HepG2 (cell line): ENCODE data around the gene CCDC170. TPM values are rescaled to one million over a fixed set of nuclear protein-coding genes. Genes with fewer than 3 reads are reported as not detected.

Source experiments
- CHD2 ChIP-seq: IDR thresholded peaks from 2 replicates; pipeline ENCODE4 v1.6.1; 2011; ENCODE audit warnings: low read depth, low read length, improper control_type of control experiment
- HMG20B ChIP-seq: conservative IDR thresholded peaks from 2 replicates; pipeline ENCODE4 v1.6.1; 2016; ENCODE audit warnings: missing genetic modification reagents, missing compliant biosample characterization
- IRX3 ChIP-seq: sonication (generic); formaldehyde crosslinking; IDR thresholded peaks from 2 replicates; pipeline ENCODE4 v1.8.1; 2023; ENCODE audit warnings: mild to moderate bottlenecking, low read depth, missing genetic modification reagents, borderline replicate concordance
- JUND ChIP-seq: sonication (generic); formaldehyde crosslinking; IDR thresholded peaks from 2 replicates; pipeline ENCODE4 v1.8.0; 2022; ENCODE audit warnings: mild to moderate bottlenecking, missing genetic modification reagents
- SMYD3 ChIP-seq: sonication (generic); formaldehyde crosslinking; IDR thresholded peaks from 2 replicates; pipeline ENCODE4 v1.8.1; 2023; ENCODE audit warnings: mild to moderate bottlenecking, missing genetic modification reagents
- ZFP36L1 ChIP-seq: sonication (generic); formaldehyde crosslinking; IDR thresholded peaks from 2 replicates; pipeline ENCODE4 v1.8.0; 2022; ENCODE audit warnings: mild to moderate bottlenecking, missing genetic modification reagents, moderate library complexity
- ZNF10 ChIP-seq: sonication (generic); formaldehyde crosslinking; IDR thresholded peaks from 2 replicates; pipeline ENCODE4 v1.4.0; 2020; ENCODE audit warnings: mild to moderate bottlenecking, low read depth, missing genetic modification reagents, borderline replicate concordance
- ZNF143 ChIP-seq: sonication (generic); formaldehyde crosslinking; IDR thresholded peaks from 2 replicates; pipeline ENCODE4 v1.4.0; 2020; ENCODE audit warnings: missing genetic modification reagents
- ZNF263 ChIP-seq: sonication (generic); formaldehyde crosslinking; IDR thresholded peaks from 2 replicates; pipeline ENCODE4 v1.4.0; 2020; ENCODE audit warnings: missing genetic modification reagents
- ZNF337 ChIP-seq: sonication (generic); formaldehyde crosslinking; IDR thresholded peaks from 2 replicates; pipeline ENCODE4 v1.5.1; 2020; ENCODE audit warnings: missing genetic modification reagents, low read depth, mild to moderate bottlenecking, borderline replicate concordance
- polyA plus RNA-seq, 8 experiments: library from polyadenylated mRNA; depleted of rRNA in 3 of 8; stranded (reverse) in 7 of 8; unstranded in 1 of 8; fragments of >200 nt; fragmentation: Illumina TruSeq in 4 of 8; extraction: Trizol in 4 of 8; gene quantifications; 2 replicates each; pipeline versions ENCODE4 v1.2.1 to v1.2.3, GENCODE V29; 2011 to 2016; ENCODE audit warnings: low read depth in 4 of 8, missing spikeins in 1 of 8, mixed read lengths in 1 of 8; ENCODE audit not compliant: insufficient read depth in 1 of 8
- total RNA-seq, 5 experiments: library from RNA; depleted of rRNA; stranded (reverse); fragments of >200 nt; fragmentation: Illumina TruSeq; extraction: Trizol; gene quantifications; 2 replicates each; pipeline ENCODE4 v1.2.3, GENCODE V29; 2016; ENCODE audit warnings: low read depth in 1 of 5
- TF ChIP-seq, protein P1 (sequence below): sonication (generic); formaldehyde crosslinking; IDR thresholded peaks from one replicate; pipeline ENCODE4 v1.5.1; 2020; ENCODE audit warnings: mild to moderate bottlenecking, missing genetic modification reagents; ENCODE audit errors: not compliant biosample characterization
- TF ChIP-seq, protein P2 (sequence below): sonication (generic); formaldehyde crosslinking; IDR thresholded peaks from 2 replicates; pipeline ENCODE4 v1.5.1; 2020; ENCODE audit warnings: mild to moderate bottlenecking, missing genetic modification reagents, borderline replicate concordance
- TF ChIP-seq, protein P3 (sequence below): sonication (generic); formaldehyde crosslinking; IDR thresholded peaks from 2 replicates; pipeline ENCODE4 v1.9.0; 2021; ENCODE audit warnings: missing genetic modification reagents, borderline replicate concordance
- TF ChIP-seq, protein P4 (sequence below): fragments of 450-650 bp; IDR thresholded peaks from 2 replicates; pipeline ENCODE4 v1.6.1; 2016
- TF ChIP-seq, protein P5 (sequence below): sonication (generic); formaldehyde crosslinking; conservative IDR thresholded peaks from 2 replicates; pipeline ENCODE4 v1.4.0; 2020; ENCODE audit warnings: missing genetic modification reagents

Gene CCDC170
- total and polyA plus RNA-seq, 2 of the 13 experiments (the other 11 are each of a cell fraction or from before 2014, with no cell fraction given): 0.90 to 5.1 TPM

DNA sequence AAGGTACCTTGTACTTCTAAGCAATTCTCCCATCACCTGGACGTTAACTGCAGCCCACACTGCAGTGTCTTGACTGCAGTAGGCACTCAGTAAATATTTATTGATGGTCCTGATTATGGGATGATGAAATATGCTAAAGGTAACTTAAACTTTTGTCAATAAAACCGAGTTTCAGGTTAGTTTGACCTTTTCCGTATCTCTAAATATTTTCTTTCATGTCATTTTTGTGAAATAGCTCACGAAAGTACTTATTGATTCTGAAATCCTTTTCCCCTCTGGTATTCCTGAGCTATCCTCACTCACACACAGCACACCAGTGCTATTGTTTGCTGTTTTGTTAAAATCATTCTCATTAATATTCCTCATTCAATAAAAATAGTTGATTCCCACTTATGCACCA lies 164.3 kb downstream of the CCDC170 start (continued):
- TF ChIP-seq, protein P1, sequence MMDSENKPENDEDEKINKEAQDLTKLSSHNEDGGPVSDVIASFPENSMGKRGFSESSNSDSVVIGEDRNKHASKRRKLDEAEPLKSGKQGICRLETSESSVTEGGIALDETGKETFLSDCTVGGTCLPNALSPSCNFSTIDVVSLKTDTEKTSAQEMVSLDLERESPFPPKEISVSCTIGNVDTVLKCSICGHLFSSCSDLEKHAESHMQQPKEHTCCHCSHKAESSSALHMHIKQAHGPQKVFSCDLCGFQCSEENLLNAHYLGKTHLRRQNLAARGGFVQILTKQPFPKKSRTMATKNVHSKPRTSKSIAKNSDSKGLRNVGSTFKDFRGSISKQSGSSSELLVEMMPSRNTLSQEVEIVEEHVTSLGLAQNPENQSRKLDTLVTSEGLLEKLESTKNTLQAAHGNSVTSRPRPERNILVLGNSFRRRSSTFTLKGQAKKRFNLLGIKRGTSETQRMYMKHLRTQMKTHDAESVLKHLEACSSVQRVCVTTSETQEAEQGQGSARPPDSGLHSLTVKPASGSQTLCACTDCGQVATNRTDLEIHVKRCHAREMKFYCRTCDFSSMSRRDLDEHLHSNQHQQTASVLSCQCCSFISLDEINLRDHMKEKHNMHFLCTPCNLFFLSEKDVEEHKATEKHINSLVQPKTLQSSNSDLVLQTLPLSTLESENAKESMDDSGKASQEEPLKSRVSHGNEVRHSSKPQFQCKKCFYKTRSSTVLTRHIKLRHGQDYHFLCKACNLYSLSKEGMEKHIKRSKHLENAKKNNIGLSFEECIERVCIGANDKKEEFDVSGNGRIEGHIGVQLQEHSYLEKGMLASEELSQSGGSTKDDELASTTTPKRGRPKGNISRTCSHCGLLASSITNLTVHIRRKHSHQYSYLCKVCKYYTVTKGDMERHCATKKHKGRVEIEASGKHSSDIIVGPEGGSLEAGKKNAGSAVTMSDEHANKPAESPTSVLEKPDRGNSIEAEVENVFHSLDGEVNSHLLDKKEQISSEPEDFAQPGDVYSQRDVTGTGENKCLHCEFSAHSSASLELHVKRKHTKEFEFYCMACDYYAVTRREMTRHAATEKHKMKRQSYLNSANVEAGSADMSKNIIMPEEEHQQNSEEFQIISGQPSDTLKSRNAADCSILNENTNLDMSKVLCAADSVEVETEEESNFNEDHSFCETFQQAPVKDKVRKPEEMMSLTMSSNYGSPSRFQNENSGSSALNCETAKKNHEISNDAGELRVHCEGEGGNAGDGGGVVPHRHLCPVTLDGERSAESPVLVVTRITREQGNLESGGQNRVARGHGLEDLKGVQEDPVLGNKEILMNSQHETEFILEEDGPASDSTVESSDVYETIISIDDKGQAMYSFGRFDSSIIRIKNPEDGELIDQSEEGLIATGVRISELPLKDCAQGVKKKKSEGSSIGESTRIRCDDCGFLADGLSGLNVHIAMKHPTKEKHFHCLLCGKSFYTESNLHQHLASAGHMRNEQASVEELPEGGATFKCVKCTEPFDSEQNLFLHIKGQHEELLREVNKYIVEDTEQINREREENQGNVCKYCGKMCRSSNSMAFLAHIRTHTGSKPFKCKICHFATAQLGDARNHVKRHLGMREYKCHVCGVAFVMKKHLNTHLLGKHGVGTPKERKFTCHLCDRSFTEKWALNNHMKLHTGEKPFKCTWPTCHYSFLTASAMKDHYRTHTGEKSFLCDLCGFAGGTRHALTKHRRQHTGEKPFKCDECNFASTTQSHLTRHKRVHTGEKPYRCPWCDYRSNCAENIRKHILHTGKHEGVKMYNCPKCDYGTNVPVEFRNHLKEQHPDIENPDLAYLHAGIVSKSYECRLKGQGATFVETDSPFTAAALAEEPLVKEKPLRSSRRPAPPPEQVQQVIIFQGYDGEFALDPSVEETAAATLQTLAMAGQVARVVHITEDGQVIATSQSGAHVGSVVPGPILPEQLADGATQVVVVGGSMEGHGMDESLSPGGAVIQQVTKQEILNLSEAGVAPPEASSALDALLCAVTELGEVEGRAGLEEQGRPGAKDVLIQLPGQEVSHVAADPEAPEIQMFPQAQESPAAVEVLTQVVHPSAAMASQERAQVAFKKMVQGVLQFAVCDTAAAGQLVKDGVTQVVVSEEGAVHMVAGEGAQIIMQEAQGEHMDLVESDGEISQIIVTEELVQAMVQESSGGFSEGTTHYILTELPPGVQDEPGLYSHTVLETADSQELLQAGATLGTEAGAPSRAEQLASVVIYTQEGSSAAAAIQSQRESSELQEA (CRISPR knock-in tag): no peak
- TF ChIP-seq, protein P2, sequence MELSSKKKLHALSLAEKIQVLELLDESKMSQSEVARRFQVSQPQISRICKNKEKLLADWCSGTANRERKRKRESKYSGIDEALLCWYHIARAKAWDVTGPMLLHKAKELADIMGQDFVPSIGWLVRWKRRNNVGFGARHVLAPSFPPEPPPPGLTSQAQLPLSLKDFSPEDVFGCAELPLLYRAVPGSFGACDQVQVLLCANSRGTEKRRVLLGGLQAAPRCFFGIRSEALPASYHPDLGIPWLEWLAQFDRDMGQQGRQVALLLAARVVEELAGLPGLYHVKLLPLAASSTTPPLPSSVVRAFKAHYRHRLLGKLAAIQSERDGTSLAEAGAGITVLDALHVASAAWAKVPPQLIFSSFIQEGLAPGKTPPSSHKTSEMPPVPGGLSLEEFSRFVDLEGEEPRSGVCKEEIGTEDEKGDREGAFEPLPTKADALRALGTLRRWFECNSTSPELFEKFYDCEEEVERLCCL: no peak
- TF ChIP-seq CHD2: no peak
- TF ChIP-seq SMYD3: peak; percentile 79
- no peak for TF ChIP-seq ZNF10 (CRISPR knock-in tag)
- peak; percentile 85 for TF ChIP-seq HMG20B (CRISPR knock-in tag)
- TF ChIP-seq ZNF143 (CRISPR knock-in tag): no peak
- TF ChIP-seq ZNF263 (CRISPR knock-in tag): no peak
- no peak for TF ChIP-seq JUND (CRISPR knock-in tag)
- TF ChIP-seq ZNF337 (CRISPR knock-in tag): no peak
- TF ChIP-seq, protein P3, sequence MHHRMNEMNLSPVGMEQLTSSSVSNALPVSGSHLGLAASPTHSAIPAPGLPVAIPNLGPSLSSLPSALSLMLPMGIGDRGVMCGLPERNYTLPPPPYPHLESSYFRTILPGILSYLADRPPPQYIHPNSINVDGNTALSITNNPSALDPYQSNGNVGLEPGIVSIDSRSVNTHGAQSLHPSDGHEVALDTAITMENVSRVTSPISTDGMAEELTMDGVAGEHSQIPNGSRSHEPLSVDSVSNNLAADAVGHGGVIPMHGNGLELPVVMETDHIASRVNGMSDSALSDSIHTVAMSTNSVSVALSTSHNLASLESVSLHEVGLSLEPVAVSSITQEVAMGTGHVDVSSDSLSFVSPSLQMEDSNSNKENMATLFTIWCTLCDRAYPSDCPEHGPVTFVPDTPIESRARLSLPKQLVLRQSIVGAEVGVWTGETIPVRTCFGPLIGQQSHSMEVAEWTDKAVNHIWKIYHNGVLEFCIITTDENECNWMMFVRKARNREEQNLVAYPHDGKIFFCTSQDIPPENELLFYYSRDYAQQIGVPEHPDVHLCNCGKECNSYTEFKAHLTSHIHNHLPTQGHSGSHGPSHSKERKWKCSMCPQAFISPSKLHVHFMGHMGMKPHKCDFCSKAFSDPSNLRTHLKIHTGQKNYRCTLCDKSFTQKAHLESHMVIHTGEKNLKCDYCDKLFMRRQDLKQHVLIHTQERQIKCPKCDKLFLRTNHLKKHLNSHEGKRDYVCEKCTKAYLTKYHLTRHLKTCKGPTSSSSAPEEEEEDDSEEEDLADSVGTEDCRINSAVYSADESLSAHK (CRISPR knock-in tag): no peak
- TF ChIP-seq IRX3 (CRISPR knock-in tag): no peak
- no peak for TF ChIP-seq ZFP36L1 (CRISPR knock-in tag)
- TF ChIP-seq, protein P4, sequence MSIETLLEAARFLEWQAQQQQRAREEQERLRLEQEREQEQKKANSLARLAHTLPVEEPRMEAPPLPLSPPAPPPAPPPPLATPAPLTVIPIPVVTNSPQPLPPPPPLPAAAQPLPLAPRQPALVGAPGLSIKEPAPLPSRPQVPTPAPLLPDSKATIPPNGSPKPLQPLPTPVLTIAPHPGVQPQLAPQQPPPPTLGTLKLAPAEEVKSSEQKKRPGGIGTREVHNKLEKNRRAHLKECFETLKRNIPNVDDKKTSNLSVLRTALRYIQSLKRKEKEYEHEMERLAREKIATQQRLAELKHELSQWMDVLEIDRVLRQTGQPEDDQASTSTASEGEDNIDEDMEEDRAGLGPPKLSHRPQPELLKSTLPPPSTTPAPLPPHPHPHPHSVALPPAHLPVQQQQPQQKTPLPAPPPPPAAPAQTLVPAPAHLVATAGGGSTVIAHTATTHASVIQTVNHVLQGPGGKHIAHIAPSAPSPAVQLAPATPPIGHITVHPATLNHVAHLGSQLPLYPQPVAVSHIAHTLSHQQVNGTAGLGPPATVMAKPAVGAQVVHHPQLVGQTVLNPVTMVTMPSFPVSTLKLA: no peak
- TF ChIP-seq, protein P5, sequence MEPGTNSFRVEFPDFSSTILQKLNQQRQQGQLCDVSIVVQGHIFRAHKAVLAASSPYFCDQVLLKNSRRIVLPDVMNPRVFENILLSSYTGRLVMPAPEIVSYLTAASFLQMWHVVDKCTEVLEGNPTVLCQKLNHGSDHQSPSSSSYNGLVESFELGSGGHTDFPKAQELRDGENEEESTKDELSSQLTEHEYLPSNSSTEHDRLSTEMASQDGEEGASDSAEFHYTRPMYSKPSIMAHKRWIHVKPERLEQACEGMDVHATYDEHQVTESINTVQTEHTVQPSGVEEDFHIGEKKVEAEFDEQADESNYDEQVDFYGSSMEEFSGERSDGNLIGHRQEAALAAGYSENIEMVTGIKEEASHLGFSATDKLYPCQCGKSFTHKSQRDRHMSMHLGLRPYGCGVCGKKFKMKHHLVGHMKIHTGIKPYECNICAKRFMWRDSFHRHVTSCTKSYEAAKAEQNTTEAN (CRISPR knock-in tag): no peak
